Mesenchymal stem cell (in vitro differentiated cells and primary cell): Measurements from ENCODE around the gene DPAGT1.

Experiments
- DNase-seq: peaks from one replicate; pipeline ENCODE4 v3.0.0-alpha.2; 2013
- H2AFZ ChIP-seq: one replicate; pipeline ENCODE4 v1.6.1; 2013; ENCODE audit warnings: low read depth, mild to moderate bottlenecking, control low read depth, inconsistent platforms, low read length, moderate library complexity
- H2AK5ac ChIP-seq: 2 replicates; pipeline ENCODE4 v1.6.1; 2013; ENCODE audit warnings: low read length, moderate library complexity, mild to moderate bottlenecking, inconsistent platforms; ENCODE audit not compliant: severe bottlenecking
- H2BK120ac ChIP-seq: one replicate; pipeline ENCODE4 v1.6.1; 2013; ENCODE audit warnings: low read depth, mild to moderate bottlenecking, inconsistent platforms, low read length, moderate library complexity
- H2BK12ac ChIP-seq, 2 experiments: one replicate each; pipeline ENCODE4 v1.6.1; 2013; ENCODE audit warnings: inconsistent platforms in 2 of 2, low read length in 2 of 2, mild to moderate bottlenecking in 2 of 2, moderate library complexity in 2 of 2, control low read depth in 1 of 2
- H2BK15ac ChIP-seq: one replicate; pipeline ENCODE4 v1.6.1; 2013; ENCODE audit warnings: mild to moderate bottlenecking, low read depth, inconsistent platforms; ENCODE audit not compliant: poor library complexity, severe bottlenecking
- H2BK5ac ChIP-seq: 2 replicates; pipeline ENCODE4 v1.6.1; 2013; ENCODE audit warnings: low read depth, mild to moderate bottlenecking, low read length, control low read depth, inconsistent platforms; ENCODE audit not compliant: poor library complexity, severe bottlenecking
- H3K14ac ChIP-seq, 2 experiments: one replicate each; pipeline ENCODE4 v1.6.1; 2013; ENCODE audit warnings: inconsistent platforms in 2 of 2, low read length in 2 of 2, control low read depth in 1 of 2, mild to moderate bottlenecking in 1 of 2, moderate library complexity in 1 of 2
- H3K18ac ChIP-seq, 2 experiments: one replicate each; pipeline ENCODE4 v1.6.1; 2013; ENCODE audit warnings: inconsistent platforms in 2 of 2, low read length in 2 of 2, control low read depth in 1 of 2, low read depth in 1 of 2, mild to moderate bottlenecking in 1 of 2
- H3K23ac ChIP-seq, 2 experiments: one replicate each; pipeline ENCODE4 v1.6.1; 2013; ENCODE audit warnings: inconsistent platforms in 2 of 2, low read length in 2 of 2, mild to moderate bottlenecking in 2 of 2, moderate library complexity in 2 of 2, control low read depth in 1 of 2
- H3K27ac ChIP-seq: 2 replicates; pipeline ENCODE4 v1.5.1; 2013; ENCODE audit warnings: mild to moderate bottlenecking, moderate library complexity, low read length, control low read depth, inconsistent platforms; ENCODE audit not compliant: poor library complexity, severe bottlenecking
- H3K27me3 ChIP-seq, 2 experiments: 2 replicates each; pipeline versions ENCODE4 v1.6.1 to v1.7.0; 2013; ENCODE audit warnings: low read length in 2 of 2, mild to moderate bottlenecking in 2 of 2, moderate library complexity in 2 of 2, control low read depth in 1 of 2, inconsistent platforms in 1 of 2; ENCODE audit not compliant: control insufficient read depth in 1 of 2, insufficient read depth in 1 of 2
- H3K36me3 ChIP-seq, 2 experiments: 2 replicates each; pipeline versions ENCODE4 v1.6.1 to v1.7.0; 2013; ENCODE audit warnings: low read length in 2 of 2, control low read depth in 1 of 2, inconsistent platforms in 1 of 2, low read depth in 1 of 2, mild to moderate bottlenecking in 1 of 2; ENCODE audit not compliant: insufficient read depth in 2 of 2, control insufficient read depth in 1 of 2
- H3K4ac ChIP-seq, 2 experiments: one replicate each; pipeline ENCODE4 v1.6.1; 2013; ENCODE audit warnings: inconsistent platforms in 2 of 2, low read length in 2 of 2, mild to moderate bottlenecking in 2 of 2, moderate library complexity in 2 of 2, control low read depth in 1 of 2, low read depth in 1 of 2
- H3K4me1 ChIP-seq: 2 replicates; pipeline ENCODE4 v1.6.1; 2013; ENCODE audit warnings: low read depth, low read length, control low read depth; ENCODE audit not compliant: control insufficient read depth, insufficient read depth
- H3K4me2 ChIP-seq: 2 replicates; pipeline ENCODE4 v1.6.1; 2013; ENCODE audit warnings: low read length, mild to moderate bottlenecking, inconsistent platforms; ENCODE audit not compliant: poor library complexity, severe bottlenecking
- H3K4me3 ChIP-seq, 2 experiments: 2 replicates each; pipeline versions ENCODE4 v1.5.1 to v1.7.0; 2013; ENCODE audit warnings: low read length in 2 of 2, mild to moderate bottlenecking in 2 of 2, control low read depth in 1 of 2, low read depth in 1 of 2; ENCODE audit not compliant: insufficient read depth in 1 of 2
- H3K79me1 ChIP-seq: replicated peaks from 2 replicates; pipeline ENCODE4 v1.6.1; 2013; ENCODE audit warnings: mild to moderate bottlenecking, control low read depth, low read length, inconsistent platforms; ENCODE audit not compliant: poor library complexity, severe bottlenecking
- H3K9ac ChIP-seq: 2 replicates; pipeline ENCODE4 v1.7.0; 2013; ENCODE audit warnings: mild to moderate bottlenecking, low read length, moderate library complexity
- H3K9me3 ChIP-seq: 2 replicates; pipeline ENCODE4 v1.7.0; 2013; ENCODE audit warnings: mild to moderate bottlenecking, low read length; ENCODE audit not compliant: control insufficient read depth
- H4K8ac ChIP-seq: one replicate; pipeline ENCODE4 v1.6.1; 2013; ENCODE audit warnings: inconsistent platforms, mild to moderate bottlenecking, low read length, moderate library complexity
- H4K91ac ChIP-seq: one replicate; pipeline ENCODE4 v1.6.1; 2013; ENCODE audit warnings: mild to moderate bottlenecking, low read length, inconsistent platforms
- WGBS: methylation state at CpG from one replicate; pipeline ENCODE4 v1.1.7; 2013; ENCODE audit warnings: mixed read lengths; 5-methylcytosine and 5-hydroxymethylcytosine counted together

The DPAGT1 gene

DNA sequence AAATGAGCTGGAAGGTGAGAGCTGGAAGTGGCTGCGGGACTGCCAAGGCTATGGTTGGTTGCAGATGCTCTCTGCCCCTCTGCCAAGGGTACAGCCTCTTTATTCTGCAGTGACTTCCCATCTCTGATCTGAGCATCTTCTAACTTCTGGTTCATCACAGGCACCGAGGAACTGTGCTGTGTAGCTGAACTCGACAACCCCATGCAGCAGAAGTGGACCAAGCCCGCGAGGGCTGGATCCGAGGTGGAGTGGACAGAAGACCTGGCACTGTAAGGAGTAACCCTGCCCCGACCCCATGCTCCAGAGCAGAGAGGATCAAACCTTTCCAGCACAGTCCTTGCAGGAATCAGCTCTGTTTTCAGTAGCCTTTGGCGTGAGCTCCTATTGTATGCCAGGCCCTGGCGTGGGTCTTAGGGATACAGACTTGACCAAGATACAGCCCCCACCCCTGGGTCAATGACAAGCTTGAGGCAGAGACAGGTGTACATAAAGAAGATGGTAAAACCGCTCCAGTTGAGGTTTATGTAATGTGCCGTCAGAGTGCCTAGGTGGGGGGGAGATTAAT lies 9.8 kb upstream of the DPAGT1 start:
- peaks cover 49 to 53% of the 10 kb centered on the region in 2 experiments for H3K36me3 ChIP-seq
- H2AK5ac ChIP-seq = no peak overlapping the region
- peaks cover 18% of the 10 kb centered on the region for H3K4me1 ChIP-seq
- H3K27ac ChIP-seq = no peak overlapping the region
- no peak overlapping the region for H3K4ac ChIP-seq
- H3K27me3 ChIP-seq = no peaks in the 10 kb centered on the region
- H3K14ac ChIP-seq = no peak overlapping the region
- no peak for DNase-seq
- no peak overlapping the region for H3K9ac ChIP-seq
- H3K4me2 ChIP-seq = no peak overlapping the region
- H2BK120ac ChIP-seq = no peak overlapping the region
- WGBS = 95% methylated on average over 11 of the region's 11 CpGs
- H2BK12ac ChIP-seq = no peak overlapping the region
- H2BK5ac ChIP-seq = no peak overlapping the region
- H4K91ac ChIP-seq = no peak overlapping the region
- H3K4me3 ChIP-seq = no peak overlapping the region
- no peak overlapping the region for H2AFZ ChIP-seq
- H4K8ac ChIP-seq = no peak overlapping the region
- no peak overlapping the region for H3K18ac ChIP-seq
- H3K79me1 ChIP-seq = peaks cover 28% of the 10 kb centered on the region
- no peak overlapping the region for H2BK15ac ChIP-seq
- no peak overlapping the region for H3K23ac ChIP-seq
- H3K9me3 ChIP-seq = no peaks in the 10 kb centered on the region

DNA sequence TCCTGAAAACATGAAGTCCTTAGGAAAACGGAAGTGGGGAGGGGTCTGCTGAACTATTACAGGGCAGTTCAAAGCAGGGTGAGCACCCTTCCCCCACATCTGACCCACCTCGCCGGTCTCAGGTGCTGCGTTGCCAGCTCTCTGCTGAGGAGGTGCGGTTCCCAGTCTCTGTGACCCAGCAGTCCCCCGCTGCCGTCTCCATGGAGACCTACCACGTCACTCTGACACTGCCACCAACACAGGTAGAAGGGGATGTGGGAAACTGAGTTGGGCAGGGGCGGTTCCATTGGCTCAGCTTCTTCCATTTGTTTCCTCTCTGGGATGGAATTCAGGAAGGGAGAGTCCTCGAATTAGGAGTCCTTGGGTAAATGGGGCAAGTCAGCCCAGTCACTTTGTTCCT lies 8.8 kb upstream of the DPAGT1 start:
- no peak overlapping the region for H3K18ac ChIP-seq
- H4K91ac ChIP-seq = no peak overlapping the region
- no peaks in the 10 kb centered on the region for H3K9me3 ChIP-seq
- peaks cover 28% of the 10 kb centered on the region for H3K79me1 ChIP-seq
- no peak overlapping the region for H2AK5ac ChIP-seq
- no peak overlapping the region for H3K4me3 ChIP-seq
- H3K4ac ChIP-seq = no peak overlapping the region
- H3K14ac ChIP-seq = no peak overlapping the region
- no peak overlapping the region for H3K4me2 ChIP-seq
- no peak overlapping the region for H2BK5ac ChIP-seq
- DNase-seq = no peak
- no peak overlapping the region for H4K8ac ChIP-seq
- H2BK120ac ChIP-seq = no peak overlapping the region
- H3K36me3 ChIP-seq = peaks cover 42 to 45% of the 10 kb centered on the region in 2 experiments
- 95% methylated on average over 4 of the region's 10 CpGs for WGBS
- H3K27ac ChIP-seq = no peak overlapping the region
- no peak overlapping the region for H2BK12ac ChIP-seq
- H3K27me3 ChIP-seq = no peaks in the 10 kb centered on the region
- no peak overlapping the region for H3K9ac ChIP-seq
- peaks cover 18% of the 10 kb centered on the region for H3K4me1 ChIP-seq
- H2AFZ ChIP-seq = no peak overlapping the region
- H3K23ac ChIP-seq = no peak overlapping the region
- no peak overlapping the region for H2BK15ac ChIP-seq

DNA sequence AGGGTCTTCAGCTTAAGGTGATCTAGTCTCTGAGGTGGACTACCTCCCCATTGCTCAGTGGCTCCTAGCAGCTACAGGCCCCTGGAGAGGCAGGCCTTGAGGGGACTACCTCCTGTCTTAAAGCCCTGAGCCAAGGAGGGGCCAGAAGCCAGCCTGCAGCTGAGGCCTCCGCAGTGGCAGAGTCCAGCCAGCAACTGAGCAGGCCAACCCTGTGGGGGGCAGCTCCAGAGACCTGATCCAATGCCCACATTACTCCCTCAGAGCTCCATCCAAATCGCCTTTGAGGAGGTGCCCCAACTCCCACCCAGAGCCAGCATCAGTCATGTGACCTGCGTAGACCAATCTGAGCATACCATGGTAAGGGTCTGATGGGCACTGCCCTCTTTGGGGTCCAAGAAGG lies 8.2 kb upstream of the DPAGT1 start:
- H2AK5ac ChIP-seq = no peak overlapping the region
- H3K79me1 ChIP-seq = peaks cover 28% of the 10 kb centered on the region
- H3K9me3 ChIP-seq = no peaks in the 10 kb centered on the region
- no peak overlapping the region for H3K18ac ChIP-seq
- no peak overlapping the region for H3K4me3 ChIP-seq
- no peak overlapping the region for H3K9ac ChIP-seq
- H4K91ac ChIP-seq = no peak overlapping the region
- no peak overlapping the region for H2BK5ac ChIP-seq
- no peak overlapping the region for H3K23ac ChIP-seq
- H3K27ac ChIP-seq = no peak overlapping the region
- no peak overlapping the region for H2BK120ac ChIP-seq
- no peak for DNase-seq
- no peak overlapping the region for H2AFZ ChIP-seq
- WGBS = 97% methylated on average over 3 of the region's 3 CpGs
- H3K4me2 ChIP-seq = no peak overlapping the region
- peaks cover 18% of the 10 kb centered on the region for H3K4me1 ChIP-seq
- H3K36me3 ChIP-seq = peaks cover 40 to 42% of the 10 kb centered on the region in 2 experiments
- H3K4ac ChIP-seq = no peak overlapping the region
- no peaks in the 10 kb centered on the region for H3K27me3 ChIP-seq
- H3K14ac ChIP-seq = no peak overlapping the region
- no peak overlapping the region for H2BK15ac ChIP-seq
- no peak overlapping the region for H2BK12ac ChIP-seq
- H4K8ac ChIP-seq = no peak overlapping the region

DNA sequence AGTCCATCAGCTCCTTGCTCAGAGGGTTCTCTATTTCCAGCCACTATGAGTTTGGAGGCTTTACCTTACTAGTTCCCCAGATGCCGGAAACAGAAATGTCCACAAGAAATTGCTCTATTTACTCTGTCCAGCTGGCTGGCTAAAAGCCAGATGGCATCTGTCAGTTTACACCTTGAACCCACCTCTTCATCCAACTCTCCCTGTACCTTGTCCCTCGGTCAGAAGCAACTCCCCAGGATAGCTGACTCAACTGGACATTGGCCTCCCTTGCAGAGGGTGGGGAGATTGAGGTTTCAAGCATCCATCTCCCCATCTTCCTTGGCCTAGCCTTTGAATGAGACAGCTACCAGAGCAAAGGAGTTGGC lies 7.2 kb upstream of the DPAGT1 start:
- H2AFZ ChIP-seq = no peak overlapping the region
- H3K18ac ChIP-seq = no peak overlapping the region
- no peaks in the 10 kb centered on the region for H3K27me3 ChIP-seq
- H2BK15ac ChIP-seq = no peak overlapping the region
- no peak for DNase-seq
- H3K4me2 ChIP-seq = no peak overlapping the region
- H4K91ac ChIP-seq = no peak overlapping the region
- no peak overlapping the region for H3K4ac ChIP-seq
- no peak overlapping the region for H2BK5ac ChIP-seq
- 100% methylated on average over 2 of the region's 2 CpGs for WGBS
- no peak overlapping the region for H3K27ac ChIP-seq
- peaks cover 32% of the 10 kb centered on the region for H3K79me1 ChIP-seq
- peaks cover 18% of the 10 kb centered on the region for H3K4me1 ChIP-seq
- H3K23ac ChIP-seq = no peak overlapping the region
- H4K8ac ChIP-seq = no peak overlapping the region
- H3K4me3 ChIP-seq = peak overlapping the region in 1 of 2 experiments; percentile 91
- H3K36me3 ChIP-seq = peaks cover 34 to 36% of the 10 kb centered on the region in 2 experiments
- H3K14ac ChIP-seq = no peak overlapping the region
- no peak overlapping the region for H2AK5ac ChIP-seq
- no peak overlapping the region for H2BK12ac ChIP-seq
- H3K9me3 ChIP-seq = no peaks in the 10 kb centered on the region
- no peak overlapping the region for H3K9ac ChIP-seq
- H2BK120ac ChIP-seq = no peak overlapping the region
